Upper lobe of left lung (tissue), 6 donors: Measurements from ENCODE around the gene INO80D. TPM values are rescaled to one million over a fixed set of nuclear protein-coding genes. Genes with fewer than 3 reads are reported as not detected.
A peak's percentile ranks its signal among the peaks of the same experiment; 100 is the strongest.
"Not testable (repeated sequence)": the region's sequence is repeated elsewhere in the genome, so short reads cannot be mapped to it uniquely, and the experiment has no call there.

Experiments
- ATAC-seq, 2 donors: fragments of 200-7000 bp; cut with Tn5 transposase; one replicate each; pipeline ENCODE4 v1.9.1; 2022; ENCODE audit warnings: mild to moderate bottlenecking in 2 of 2, moderate library complexity in 2 of 2; ENCODE audit not compliant: low FRiP score in 2 of 2
- DNase-seq, 2 donors: peaks; one replicate each; pipeline ENCODE4 v3.0.0-alpha.2; 2019 to 2020
- H3K27ac ChIP-seq, 4 donors: fragments of 200-600 bp; sonication (generic); one replicate each; pipeline ENCODE4 v1.5.1; 2016 to 2019
- H3K27me3 ChIP-seq, 4 donors: fragments of 200-600 bp; sonication (generic); one replicate each; pipeline ENCODE4 v1.5.1; 2017 to 2019
- H3K36me3 ChIP-seq, 4 donors: fragments of 200-600 bp; sonication (generic); one replicate each; pipeline ENCODE4 v1.5.1; 2016 to 2019
- H3K4me1 ChIP-seq, 4 donors: fragments of 200-600 bp; sonication (generic); one replicate each; pipeline ENCODE4 v1.5.1; 2018 to 2019
- H3K4me3 ChIP-seq, 4 donors: fragments of 200-600 bp; sonication (generic); one replicate each; pipeline ENCODE4 v1.5.1; 2017 to 2019; ENCODE audit warnings: mild to moderate bottlenecking in 2 of 4, moderate library complexity in 1 of 4
- H3K9me3 ChIP-seq, 4 donors: fragments of 200-600 bp; sonication (generic); one replicate each; pipeline ENCODE4 v1.5.1; 2018 to 2019
- CTCF ChIP-seq, 6 experiments: fragments of 450-650 bp in 4 of 6; fragments of 200-600 bp in 2 of 6; sonication (generic) in 2 of 6; IDR thresholded peaks; one replicate each; pipeline ENCODE4 v1.5.1; 2016 to 2019; ENCODE audit warnings: antibody characterized with exemption in 6 of 6
- EP300 ChIP-seq, 4 donors: sonication (generic); formaldehyde crosslinking; IDR thresholded peaks; one replicate each; pipeline ENCODE4 v1.5.1; 2017; ENCODE audit warnings: antibody characterized with exemption in 4 of 4, control low read depth in 2 of 4
- POLR2A ChIP-seq, 4 donors: fragments of 450-650 bp; IDR thresholded peaks; one replicate each; pipeline ENCODE4 v1.5.1; 2016 to 2017; ENCODE audit warnings: antibody characterized with exemption in 4 of 4, mild to moderate bottlenecking in 2 of 4
- POLR2AphosphoS5 ChIP-seq, 2 donors: sonication (generic); formaldehyde crosslinking; IDR thresholded peaks; one replicate each; pipeline ENCODE4 v1.5.1; 2017; ENCODE audit warnings: antibody characterized with exemption in 2 of 2
- WGBS, 2 donors: methylation state at CpG; one replicate each; pipeline ENCODE4 v1.1.5; 2017 to 2018; 5-methylcytosine and 5-hydroxymethylcytosine counted together
- total RNA-seq, 6 donors: library from RNA; depleted of rRNA in 4 of 6; stranded (reverse); fragments of >200 nt in 4 of 6; gene quantifications; one replicate each; pipeline versions ENCODE4 v1.1.0 to v1.2.1, GENCODE V29; 2016 to 2021
- donor health status: DM: no; HTN: no; CAD: no; lungs with moderate emphysema.
- donor health status: DM: no; HTN: yes; CAD: no; lungs with severe emphysema.

INO80D gene
- total RNA-seq, 6 donors from 2014 or later: 13.0 to 50.3 (median 21.9) TPM

- H3K4me1 ChIP-seq: no peaks in the 10 kb centered on the region
- H3K4me3 ChIP-seq: no peak overlapping the region
- ATAC-seq: no peak
- 90% methylated on average over 11 of the region's 11 CpGs for WGBS, 2 donors
- DNase-seq: peak in 1 of 2 donors; percentile 22
- no peaks in the 10 kb centered on the region for H3K9me3 ChIP-seq
- no peaks in the 10 kb centered on the region for H3K27me3 ChIP-seq
- peaks cover 0 to 35% (median 17%) of the 10 kb centered on the region in 4 donors for H3K36me3 ChIP-seq
- TF ChIP-seq POLR2A (IDR thresholded peaks at IDR 0.05) (no peak), EP300 (IDR thresholded peaks at IDR 0.05) (no peak), POLR2AphosphoS5 (IDR thresholded peaks at IDR 0.05) (no peak), CTCF (IDR thresholded peaks at IDR 0.05) (no peak)
- no peak overlapping the region for H3K27ac ChIP-seq
These were observed 54.7 kb downstream of the INO80D start for GRCh38 chr2:206031162-206031784.

GRCh38 chr2:206028101-206028500 lies 57.9 kb downstream of the INO80D start:
- H3K36me3 ChIP-seq: peaks cover 0 to 38% (median 20%) of the 10 kb centered on the region in 4 donors
- no peak for ATAC-seq
- WGBS, 2 donors: 91 to 96% methylated on average over 10 of the region's 10 CpGs
- TF ChIP-seq EP300 (IDR thresholded peaks at IDR 0.05) (no peak), CTCF (IDR thresholded peaks at IDR 0.05) (no peak), POLR2A (IDR thresholded peaks at IDR 0.05) (no peak), POLR2AphosphoS5 (IDR thresholded peaks at IDR 0.05) (no peak)
- H3K27ac ChIP-seq: no peak overlapping the region
- H3K4me3 ChIP-seq: no peak overlapping the region
- no peaks in the 10 kb centered on the region for H3K4me1 ChIP-seq
- DNase-seq: no peak
- no peaks in the 10 kb centered on the region for H3K27me3 ChIP-seq
- no peaks in the 10 kb centered on the region for H3K9me3 ChIP-seq

- no peaks in the 10 kb centered on the region for H3K4me1 ChIP-seq
- no peaks in the 10 kb centered on the region for H3K27me3 ChIP-seq
- DNase-seq (no peak), ATAC-seq (no peak)
- no peaks in the 10 kb centered on the region for H3K9me3 ChIP-seq
- H3K27ac ChIP-seq: no peak overlapping the region
- peaks cover 0 to 42% (median 22%) of the 10 kb centered on the region in 4 donors for H3K36me3 ChIP-seq
- 89 to 93% methylated on average over 8 of the region's 8 CpGs for WGBS, 2 donors
- TF ChIP-seq EP300 (IDR thresholded peaks at IDR 0.05) (no peak), POLR2A (IDR thresholded peaks at IDR 0.05) (no peak), POLR2AphosphoS5 (IDR thresholded peaks at IDR 0.05) (no peak), CTCF (IDR thresholded peaks at IDR 0.05) (no peak)
- H3K4me3 ChIP-seq: no peak overlapping the region
These were observed 62.8 kb downstream of the INO80D start for GRCh38 chr2:206023183-206023582.

- Histone ChIP-seq H3K36me3 (peaks cover 3 to 53% (median 34%) of the 10 kb centered on the region in 4 donors), H3K4me1 (no peaks in the 10 kb centered on the region), H3K27me3 (no peaks in the 10 kb centered on the region), H3K9me3 (no peaks in the 10 kb centered on the region), H3K27ac (no peak overlapping the region), H3K4me3 (no peak overlapping the region)
- 97 to 98% methylated on average over 2 of the region's 2 CpGs for WGBS, 2 donors
- TF ChIP-seq POLR2A (IDR thresholded peaks at IDR 0.05): no peak
- no peak for TF ChIP-seq CTCF (IDR thresholded peaks at IDR 0.05)
- TF ChIP-seq EP300 (IDR thresholded peaks at IDR 0.05): no peak
- no peak for TF ChIP-seq POLR2AphosphoS5 (IDR thresholded peaks at IDR 0.05)
- DNase-seq (no peak), ATAC-seq (no peak)
These were observed 65.8 kb downstream of the INO80D start for GRCh38 chr2:206020171-206020570.

- ATAC-seq, H3K27ac ChIP-seq, DNase-seq, H3K4me3 ChIP-seq, H3K9me3 ChIP-seq, H3K27me3 ChIP-seq, H3K4me1 ChIP-seq: not testable (repeated sequence)
- H3K36me3 ChIP-seq: peaks cover 3 to 61% (median 33%) of the 10 kb centered on the region in 4 donors
- 95 to 100% methylated on average over 2 of the region's 2 CpGs for WGBS, 2 donors
These were observed 70.2 kb downstream of the INO80D start for GRCh38 chr2:206015746-206016145.
